Measurements from ENCODE around the gene CRMP1. TPM values are rescaled to one million over a fixed set of nuclear protein-coding genes. Genes with fewer than 3 reads are reported as not detected.

Gene CRMP1
- total and polyA plus RNA-seq, 2 experiments from 2014 or later = 1.3 TPM; not detected in 1

DNA sequence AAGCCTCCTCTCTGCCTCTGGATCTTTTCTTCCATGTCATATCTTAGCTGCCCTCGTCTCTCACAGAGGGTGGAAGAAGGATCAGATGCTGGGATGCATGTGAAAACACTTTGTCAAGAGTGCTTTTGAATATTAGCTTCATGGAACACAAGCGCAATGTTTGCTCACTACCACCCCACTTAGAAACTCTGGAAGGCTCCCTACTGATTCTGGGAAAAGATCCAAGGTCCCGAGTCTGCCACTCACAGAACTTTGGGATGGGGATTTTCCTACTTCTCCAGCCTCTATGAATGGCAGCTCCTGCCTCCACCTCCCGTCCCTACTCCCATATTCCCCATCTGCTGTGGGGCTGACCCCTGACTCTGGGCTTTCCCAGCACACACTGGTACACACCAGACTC lies 40.2 kb upstream of the CRMP1 start:
- Histone ChIP-seq H3K9ac (no peak overlapping the region), H3K4me1 (ENCODE audit: insufficient read depth) (no peaks in the 10 kb centered on the region), H3K9me2 (ENCODE audit: insufficient read depth) (no peaks in the 10 kb centered on the region), H3K36me3 (ENCODE audit: low read depth) (no peaks in the 10 kb centered on the region), H3K27ac (no peak overlapping the region), H3K27me3 (replicated peaks; ENCODE audit: insufficient read depth) (peaks cover 27% of the 10 kb centered on the region), H3K9me3 (ENCODE audit: low read depth) (no peaks in the 10 kb centered on the region), H3K79me2 (ENCODE audit: insufficient read depth) (no peaks in the 10 kb centered on the region), H3K4me3 (no peak overlapping the region), H4K20me1 (ENCODE audit: insufficient read depth) (no peaks in the 10 kb centered on the region), H2AFZ (no peak overlapping the region), H3K4me2 (ENCODE audit: unreplicated experiment) (no peak overlapping the region), H3F3A (ENCODE audit: insufficient read depth) (no peaks in the 10 kb centered on the region)
- TF ChIP-seq EZH2 (IDR thresholded peaks at IDR 0.05; ENCODE audit: insufficient read depth, poor library complexity, severe bottlenecking) (no peak), EZH2phosphoT487 (IDR thresholded peaks at IDR 0.05; ENCODE audit: insufficient read depth, low read depth) (no peak)
- DNase-seq = no peak
- WGBS, 2 experiments (ENCODE audit: low coverage in 1 of 2, low lambda C conversion rate in 2 of 2, missing lambda C conversion rate in 2 of 2) = 2 to 3% methylated on average over 4 of the region's 4 CpGs
- in situ Hi-C loops (cut with MboI) = no loop called here

GRCh38 chr4:5932035-5932568 lies 39.2 kb upstream of the CRMP1 start:
- DNase-seq = no peak
- in situ Hi-C loops (cut with MboI) = no loop called here
- H3K9me3 ChIP-seq (ENCODE audit: low read depth) = no peaks in the 10 kb centered on the region
- H3F3A ChIP-seq (ENCODE audit: insufficient read depth) = no peaks in the 10 kb centered on the region
- H3K27ac ChIP-seq = no peak overlapping the region
- H3K27me3 ChIP-seq (replicated peaks; ENCODE audit: insufficient read depth) = peaks cover 27% of the 10 kb centered on the region
- H3K4me3 ChIP-seq = no peak overlapping the region
- H3K36me3 ChIP-seq (ENCODE audit: low read depth) = no peaks in the 10 kb centered on the region
- H3K9ac ChIP-seq = no peak overlapping the region
- no peak for TF ChIP-seq EZH2 (IDR thresholded peaks at IDR 0.05; ENCODE audit: insufficient read depth, poor library complexity, severe bottlenecking)
- no peak for TF ChIP-seq EZH2phosphoT487 (IDR thresholded peaks at IDR 0.05; ENCODE audit: insufficient read depth, low read depth)
- no peaks in the 10 kb centered on the region for H3K9me2 ChIP-seq (ENCODE audit: insufficient read depth)
- H3K4me2 ChIP-seq (ENCODE audit: unreplicated experiment) = no peak overlapping the region
- no peaks in the 10 kb centered on the region for H4K20me1 ChIP-seq (ENCODE audit: insufficient read depth)
- H2AFZ ChIP-seq = no peak overlapping the region
- H3K4me1 ChIP-seq (ENCODE audit: insufficient read depth) = no peaks in the 10 kb centered on the region
- WGBS, 2 experiments (ENCODE audit: low coverage in 1 of 2, low lambda C conversion rate in 2 of 2, missing lambda C conversion rate in 2 of 2) = 41% methylated on average over 12 of the region's 12 CpGs
- no peaks in the 10 kb centered on the region for H3K79me2 ChIP-seq (ENCODE audit: insufficient read depth)

GRCh38 chr4:5931526-5931925 lies 38.6 kb upstream of the CRMP1 start:
- Histone ChIP-seq H3K9ac (no peak overlapping the region), H3K36me3 (ENCODE audit: low read depth) (no peaks in the 10 kb centered on the region), H3K27me3 (replicated peaks; ENCODE audit: insufficient read depth) (peaks cover 27% of the 10 kb centered on the region), H3K4me1 (ENCODE audit: insufficient read depth) (no peaks in the 10 kb centered on the region), H3K9me3 (ENCODE audit: low read depth) (no peaks in the 10 kb centered on the region), H3K27ac (no peak overlapping the region), H2AFZ (no peak overlapping the region), H3K79me2 (ENCODE audit: insufficient read depth) (no peaks in the 10 kb centered on the region), H3F3A (ENCODE audit: insufficient read depth) (no peaks in the 10 kb centered on the region), H3K4me2 (ENCODE audit: unreplicated experiment) (no peak overlapping the region), H3K9me2 (ENCODE audit: insufficient read depth) (no peaks in the 10 kb centered on the region), H4K20me1 (ENCODE audit: insufficient read depth) (no peaks in the 10 kb centered on the region), H3K4me3 (no peak overlapping the region)
- WGBS, 2 experiments (ENCODE audit: low coverage in 1 of 2, low lambda C conversion rate in 2 of 2, missing lambda C conversion rate in 2 of 2) = 8 to 11% methylated on average over 8 to 9 of the region's 9 CpGs
- DNase-seq = no peak
- in situ Hi-C loops (cut with MboI) = no loop called here
- TF ChIP-seq EZH2 (IDR thresholded peaks at IDR 0.05; ENCODE audit: insufficient read depth, poor library complexity, severe bottlenecking) (no peak), EZH2phosphoT487 (IDR thresholded peaks at IDR 0.05; ENCODE audit: insufficient read depth, low read depth) (no peak)

DNA sequence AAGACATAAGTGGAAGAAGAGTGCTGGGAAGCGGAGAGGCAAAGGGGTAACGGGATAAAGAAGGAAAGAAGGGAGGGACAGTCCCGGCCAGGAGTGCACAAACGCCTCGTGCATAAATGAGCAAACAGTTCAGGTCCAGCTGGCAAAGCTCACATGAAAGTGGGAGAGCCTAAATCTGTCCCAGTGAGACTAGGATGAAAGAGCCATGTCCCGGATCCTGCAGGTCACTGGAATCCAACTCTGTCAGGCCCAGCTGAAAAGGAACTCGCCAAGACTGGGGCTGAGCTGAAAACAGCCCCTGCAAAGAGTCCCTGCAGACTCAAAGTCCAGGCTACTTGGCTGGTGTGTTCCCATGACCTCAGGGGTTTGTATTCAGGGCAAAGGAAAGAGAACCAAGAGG lies 38.0 kb upstream of the CRMP1 start:
- no peaks in the 10 kb centered on the region for H3K9me2 ChIP-seq (ENCODE audit: insufficient read depth)
- peaks cover 27% of the 10 kb centered on the region for H3K27me3 ChIP-seq (replicated peaks; ENCODE audit: insufficient read depth)
- no peak overlapping the region for H3K4me2 ChIP-seq (ENCODE audit: unreplicated experiment)
- 20 to 25% methylated on average over 7 of the region's 7 CpGs for whole genome bisulfite sequencing, 2 experiments (ENCODE audit: low coverage in 1 of 2, low lambda C conversion rate in 2 of 2, missing lambda C conversion rate in 2 of 2)
- TF ChIP-seq EZH2 (IDR thresholded peaks at IDR 0.05; ENCODE audit: insufficient read depth, poor library complexity, severe bottlenecking) = no peak
- no peak for TF ChIP-seq EZH2phosphoT487 (IDR thresholded peaks at IDR 0.05; ENCODE audit: insufficient read depth, low read depth)
- H2AFZ ChIP-seq = no peak overlapping the region
- no peaks in the 10 kb centered on the region for H3K79me2 ChIP-seq (ENCODE audit: insufficient read depth)
- H3K4me3 ChIP-seq = no peak overlapping the region
- H3K4me1 ChIP-seq (ENCODE audit: insufficient read depth) = no peaks in the 10 kb centered on the region
- H4K20me1 ChIP-seq (ENCODE audit: insufficient read depth) = no peaks in the 10 kb centered on the region
- in situ Hi-C loops (cut with MboI) = no loop called here
- no peaks in the 10 kb centered on the region for H3K36me3 ChIP-seq (ENCODE audit: low read depth)
- H3K9me3 ChIP-seq (ENCODE audit: low read depth) = no peaks in the 10 kb centered on the region
- DNase-seq = no peak
- H3K9ac ChIP-seq = no peak overlapping the region
- H3F3A ChIP-seq (ENCODE audit: insufficient read depth) = no peaks in the 10 kb centered on the region
- H3K27ac ChIP-seq = no peak overlapping the region

DNA sequence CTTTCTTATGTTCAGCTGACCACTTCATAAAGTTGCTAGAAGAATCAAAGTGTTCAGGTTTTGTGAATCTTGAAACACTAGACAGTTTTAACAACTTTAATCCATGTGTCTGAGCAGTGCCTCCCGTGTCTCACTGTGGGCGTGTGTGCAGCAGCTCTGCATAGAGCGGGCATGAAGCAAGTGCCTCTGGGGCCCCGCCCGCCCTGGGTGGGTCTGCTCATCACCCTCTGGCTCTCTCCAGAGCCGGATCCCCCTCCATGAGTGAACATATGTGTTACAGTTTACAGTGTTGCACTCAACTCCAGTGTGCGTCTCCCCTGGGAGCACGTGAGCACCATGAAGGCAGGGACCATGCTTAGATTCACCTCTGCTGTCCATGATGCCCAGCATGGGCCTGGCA lies 37.6 kb upstream of the CRMP1 start:
- 21 to 26% methylated on average over 8 of the region's 8 CpGs for WGBS, 2 experiments (ENCODE audit: low coverage in 1 of 2, low lambda C conversion rate in 2 of 2, missing lambda C conversion rate in 2 of 2)
- no peak for DNase-seq
- no peaks in the 10 kb centered on the region for H3F3A ChIP-seq (ENCODE audit: insufficient read depth)

More for the DNA sequence above, 37.6 kb upstream of the CRMP1 start:
- Histone ChIP-seq H3K4me1 (ENCODE audit: insufficient read depth) (no peaks in the 10 kb centered on the region), H3K9me2 (ENCODE audit: insufficient read depth) (no peaks in the 10 kb centered on the region), H3K79me2 (ENCODE audit: insufficient read depth) (no peaks in the 10 kb centered on the region), H3K9ac (no peak overlapping the region), H3K36me3 (ENCODE audit: low read depth) (no peaks in the 10 kb centered on the region), H3K27ac (no peak overlapping the region), H3K4me2 (ENCODE audit: unreplicated experiment) (no peak overlapping the region), H2AFZ (no peak overlapping the region), H4K20me1 (ENCODE audit: insufficient read depth) (no peaks in the 10 kb centered on the region), H3K9me3 (ENCODE audit: low read depth) (no peaks in the 10 kb centered on the region), H3K4me3 (no peak overlapping the region), H3K27me3 (replicated peaks; ENCODE audit: insufficient read depth) (peaks cover 27% of the 10 kb centered on the region)
- TF ChIP-seq EZH2 (IDR thresholded peaks at IDR 0.05; ENCODE audit: insufficient read depth, poor library complexity, severe bottlenecking) (no peak), EZH2phosphoT487 (IDR thresholded peaks at IDR 0.05; ENCODE audit: insufficient read depth, low read depth) (no peak)
- in situ Hi-C loops (cut with MboI) = no loop called here
